Measurements from ENCODE around the gene ARL10.
A peak's percentile ranks its signal among the peaks of the same experiment; 100 is the strongest.

Gene ARL10, protein sequence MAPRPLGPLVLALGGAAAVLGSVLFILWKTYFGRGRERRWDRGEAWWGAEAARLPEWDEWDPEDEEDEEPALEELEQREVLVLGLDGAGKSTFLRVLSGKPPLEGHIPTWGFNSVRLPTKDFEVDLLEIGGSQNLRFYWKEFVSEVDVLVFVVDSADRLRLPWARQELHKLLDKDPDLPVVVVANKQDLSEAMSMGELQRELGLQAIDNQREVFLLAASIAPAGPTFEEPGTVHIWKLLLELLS

GRCh38 chr5:176365351-176366231 lies at the start of gene ARL10:
ARL10 (plus strand) TSS chr5:176365487; CDS start chr5:176365564, 77 bp downstream.
- TF ChIP-seq, protein P1, sequence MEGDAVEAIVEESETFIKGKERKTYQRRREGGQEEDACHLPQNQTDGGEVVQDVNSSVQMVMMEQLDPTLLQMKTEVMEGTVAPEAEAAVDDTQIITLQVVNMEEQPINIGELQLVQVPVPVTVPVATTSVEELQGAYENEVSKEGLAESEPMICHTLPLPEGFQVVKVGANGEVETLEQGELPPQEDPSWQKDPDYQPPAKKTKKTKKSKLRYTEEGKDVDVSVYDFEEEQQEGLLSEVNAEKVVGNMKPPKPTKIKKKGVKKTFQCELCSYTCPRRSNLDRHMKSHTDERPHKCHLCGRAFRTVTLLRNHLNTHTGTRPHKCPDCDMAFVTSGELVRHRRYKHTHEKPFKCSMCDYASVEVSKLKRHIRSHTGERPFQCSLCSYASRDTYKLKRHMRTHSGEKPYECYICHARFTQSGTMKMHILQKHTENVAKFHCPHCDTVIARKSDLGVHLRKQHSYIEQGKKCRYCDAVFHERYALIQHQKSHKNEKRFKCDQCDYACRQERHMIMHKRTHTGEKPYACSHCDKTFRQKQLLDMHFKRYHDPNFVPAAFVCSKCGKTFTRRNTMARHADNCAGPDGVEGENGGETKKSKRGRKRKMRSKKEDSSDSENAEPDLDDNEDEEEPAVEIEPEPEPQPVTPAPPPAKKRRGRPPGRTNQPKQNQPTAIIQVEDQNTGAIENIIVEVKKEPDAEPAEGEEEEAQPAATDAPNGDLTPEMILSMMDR (conservative IDR thresholded peaks at IDR 0.05; ENCODE audit: control insufficient read depth, insufficient read depth, low read depth, low read length), result no peak
- DNase-seq (ENCODE audit: low read depth), result peak; percentile 46
- peak within 1 kb of the TSS; percentile 57 for H3K4me3 ChIP-seq (ENCODE audit: control insufficient read depth, low read depth, low read length)

DNA sequence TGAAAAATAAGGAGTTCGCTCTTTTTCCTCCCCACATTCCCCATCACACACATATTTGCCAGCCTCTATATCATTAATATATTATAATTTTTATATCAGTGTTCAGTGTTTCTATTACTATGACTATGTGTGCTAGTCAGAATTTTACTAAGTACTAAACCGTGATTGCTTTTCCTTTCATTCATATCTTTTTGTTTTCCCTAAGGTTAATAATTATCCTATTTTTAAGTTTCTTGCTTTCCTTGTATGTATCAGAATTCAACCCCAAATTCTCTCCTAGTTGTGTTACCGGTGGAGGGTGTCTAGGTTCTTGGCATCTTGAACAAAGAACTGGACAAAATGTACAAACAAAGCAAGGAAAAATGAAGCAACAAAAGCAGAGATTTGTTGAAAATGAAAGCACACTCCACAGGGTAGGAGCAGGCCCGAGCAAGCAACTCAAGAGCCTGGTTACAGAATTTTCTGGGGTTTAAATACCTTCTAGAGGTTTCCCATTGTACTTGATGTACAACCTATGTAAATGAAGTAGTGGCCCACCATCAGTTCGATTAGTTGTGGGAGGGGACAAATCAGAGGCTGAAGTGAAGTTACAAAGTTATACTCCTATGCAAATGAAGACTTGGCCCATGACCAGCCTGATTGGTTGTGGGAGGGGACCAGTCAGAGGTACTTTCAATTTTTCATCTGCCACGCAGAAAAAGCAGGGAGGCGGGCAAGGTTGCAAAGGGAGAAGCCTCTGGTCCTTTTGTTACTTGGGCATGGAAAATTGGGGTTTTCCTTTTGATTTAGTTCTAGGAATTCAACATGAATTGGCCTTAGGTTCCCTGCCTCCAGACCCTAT lies 47.5 kb upstream of the ARL10 start:
- no peak for DNase-seq (ENCODE audit: low read depth)
- no peak overlapping the region for H3K4me3 ChIP-seq (ENCODE audit: control insufficient read depth, low read depth, low read length)
- TF ChIP-seq, protein P1 (conservative IDR thresholded peaks at IDR 0.05; ENCODE audit: control insufficient read depth, insufficient read depth, low read depth, low read length), result no peak

DNA sequence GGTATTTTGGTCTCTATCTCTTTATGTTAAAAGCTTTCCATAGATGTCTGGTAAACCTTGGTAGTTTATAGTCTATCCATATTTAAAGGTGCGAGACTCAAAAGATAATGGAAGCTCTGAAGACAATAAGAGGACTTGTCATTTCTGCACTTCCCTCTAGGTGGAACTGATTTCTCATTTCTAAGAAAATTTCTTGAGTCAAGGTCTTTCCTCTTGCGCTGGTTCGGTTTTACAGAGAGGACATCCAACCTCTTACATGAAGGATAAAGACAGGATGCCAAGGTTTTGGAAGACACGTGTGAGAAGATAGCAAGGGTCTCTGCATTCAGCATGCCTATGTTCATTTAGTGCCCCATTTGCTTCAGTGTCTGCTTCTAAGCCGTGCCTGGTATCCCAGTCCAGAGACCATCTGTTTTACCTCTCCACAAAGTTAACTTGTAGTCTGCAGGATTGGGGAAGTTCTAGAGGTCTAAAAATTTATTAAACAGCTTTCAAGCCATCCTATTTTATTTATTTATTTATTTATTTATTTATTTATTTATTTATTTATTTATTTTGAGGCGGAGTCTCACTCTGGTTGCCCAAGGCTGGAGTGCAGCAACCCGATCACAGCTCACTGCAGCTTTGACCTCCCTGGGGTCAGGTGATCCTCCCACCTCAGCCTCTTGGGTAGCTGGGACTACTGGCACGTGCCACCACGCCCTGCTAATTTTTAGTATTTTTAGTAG lies 45.3 kb upstream of the ARL10 start:
- peak; percentile 40 for DNase-seq (ENCODE audit: low read depth)
- TF ChIP-seq, protein P1 (conservative IDR thresholded peaks at IDR 0.05; ENCODE audit: control insufficient read depth, insufficient read depth, low read depth, low read length), result peak; percentile 28
- H3K4me3 ChIP-seq (ENCODE audit: control insufficient read depth, low read depth, low read length), result no peak overlapping the region

- no peak overlapping the region for H3K4me3 ChIP-seq (ENCODE audit: control insufficient read depth, low read depth, low read length)
- no peak for DNase-seq (ENCODE audit: low read depth)
- TF ChIP-seq, protein P1 (conservative IDR thresholded peaks at IDR 0.05; ENCODE audit: control insufficient read depth, insufficient read depth, low read depth, low read length), result no peak
Observed at GRCh38 chr5:176320577-176320976, 44.7 kb upstream of the ARL10 start.

- H3K4me3 ChIP-seq (ENCODE audit: control insufficient read depth, low read depth, low read length), result no peak overlapping the region
- no peak for DNase-seq (ENCODE audit: low read depth)
- TF ChIP-seq, protein P1 (conservative IDR thresholded peaks at IDR 0.05; ENCODE audit: control insufficient read depth, insufficient read depth, low read depth, low read length), result no peak
Observed at GRCh38 chr5:176334031-176334770, 31.1 kb upstream of the ARL10 start.

All from fibroblast of mammary gland (primary cell).